Measurements from ENCODE around the gene RFPL3.

DNA sequence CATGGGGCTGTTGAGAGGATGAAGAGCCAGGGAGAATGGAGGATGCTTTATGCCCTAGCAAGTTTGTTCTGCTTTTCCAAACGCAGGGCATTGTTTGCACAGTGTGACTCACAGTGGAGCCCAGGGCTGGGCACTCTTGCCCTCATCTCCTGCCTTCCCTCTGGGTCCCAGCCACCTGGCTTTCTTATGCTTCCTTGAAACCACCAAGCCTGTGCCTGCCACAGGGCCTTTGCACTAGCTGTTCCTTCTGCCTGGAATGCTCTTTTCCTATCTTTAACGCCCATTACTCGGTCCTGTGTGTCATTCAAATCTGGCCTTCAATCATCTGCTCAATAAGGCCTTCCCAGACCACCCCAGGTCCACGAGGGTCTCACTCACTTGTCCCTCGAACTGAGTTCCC is 46.9 kb upstream of the RFPL3 start:
- no peak for TF ChIP-seq MYC (IDR thresholded peaks at IDR 0.05; ENCODE audit: low read depth, low read length)
- no peak for TF ChIP-seq GATA2 (IDR thresholded peaks at IDR 0.05; ENCODE audit: insufficient read depth, insufficient read length, low read depth, low read length)
- TF ChIP-seq CTCF (IDR thresholded peaks at IDR 0.05; ENCODE audit: extremely low read depth in 1 of 2, insufficient read depth in 1 of 2, low read depth in 1 of 2, low read length in 2 of 2) = no peak
- no peak for TF ChIP-seq POLR2AphosphoS5 (IDR thresholded peaks at IDR 0.05; ENCODE audit: insufficient read depth, low read depth, low read length)
- TF ChIP-seq POLR2A (IDR thresholded peaks at IDR 0.05; ENCODE audit: low read depth, low read length) = no peak
- TF ChIP-seq JUN (IDR thresholded peaks at IDR 0.05; ENCODE audit: borderline replicate concordance, insufficient read depth, insufficient read length, low read depth) = no peak
- TF ChIP-seq EZH2 (IDR thresholded peaks at IDR 0.05; ENCODE audit: borderline replicate concordance, low read depth, low read length, severe bottlenecking) = no peak
- TF ChIP-seq, protein P1, sequence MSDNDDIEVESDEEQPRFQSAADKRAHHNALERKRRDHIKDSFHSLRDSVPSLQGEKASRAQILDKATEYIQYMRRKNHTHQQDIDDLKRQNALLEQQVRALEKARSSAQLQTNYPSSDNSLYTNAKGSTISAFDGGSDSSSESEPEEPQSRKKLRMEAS (IDR thresholded peaks at IDR 0.05; ENCODE audit: insufficient read depth, insufficient read length) = no peak
- TF ChIP-seq FOS (IDR thresholded peaks at IDR 0.05; ENCODE audit: borderline replicate concordance, insufficient read depth, low read length) = no peak

Data from endothelial cell of umbilical vein (primary cell).